GM21717 (cell line): ENCODE data around the gene DNASE1L3.

Source experiments
- ATAC-seq: cut with Tn5 transposase; IDR thresholded peaks from one replicate; pipeline ENCODE4 v1.9.1; 2021; ENCODE audit warnings: mild to moderate bottlenecking, moderate library complexity; ENCODE audit not compliant: unreplicated experiment

DNASE1L3 gene

GRCh38 chr3:58164199-58164879 lies 46.4 kb downstream of the DNASE1L3 start:
- no peak for ATAC-seq

GRCh38 chr3:58163234-58163633 lies 47.5 kb downstream of the DNASE1L3 start:
- no peak for ATAC-seq

DNA sequence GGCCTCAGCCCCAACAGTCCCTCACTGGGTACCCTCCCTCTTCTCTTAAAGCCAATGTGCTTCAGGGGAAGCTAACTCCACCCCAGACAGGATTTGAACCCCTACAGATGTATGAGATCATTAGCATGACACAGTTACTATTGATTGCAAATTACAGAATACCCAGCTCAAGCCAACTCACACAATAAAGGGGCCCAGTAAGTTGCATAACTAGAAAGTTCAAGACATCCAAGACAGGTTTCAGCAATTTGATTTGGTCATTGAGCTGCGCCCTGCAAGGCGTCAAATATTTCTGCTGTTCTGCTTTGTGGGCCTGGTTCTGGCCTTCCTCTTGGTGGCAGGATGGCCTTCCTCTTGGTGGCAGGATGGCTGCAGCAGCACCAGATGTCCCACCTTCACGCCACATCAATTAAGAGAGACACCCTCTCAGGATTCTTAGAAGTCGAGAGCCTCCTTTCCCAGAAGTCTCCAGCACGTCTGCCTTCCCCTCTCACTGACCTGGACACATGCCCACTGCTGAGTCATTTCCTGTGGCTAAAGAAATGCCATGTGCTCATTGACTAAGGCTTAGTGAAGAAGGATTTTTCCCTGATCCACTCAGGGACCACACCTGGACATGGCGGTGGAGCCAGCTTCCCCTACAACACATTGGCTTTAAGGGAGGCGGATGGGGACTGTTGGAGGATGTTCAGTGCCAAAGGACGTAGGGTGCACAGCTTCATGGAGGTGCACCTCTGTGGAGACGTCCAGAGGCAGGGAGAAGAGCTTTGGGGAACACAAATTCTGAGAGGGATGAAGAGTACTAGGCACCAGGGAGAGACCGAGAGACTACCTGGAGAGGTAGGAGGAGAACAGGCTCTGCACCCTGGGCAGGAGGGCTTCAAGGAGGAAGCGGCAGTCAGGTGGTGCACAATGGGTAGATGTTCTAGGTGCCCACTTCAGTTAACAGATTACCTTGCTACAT lies 49.1 kb downstream of the DNASE1L3 start:
- no peak for ATAC-seq

DNA sequence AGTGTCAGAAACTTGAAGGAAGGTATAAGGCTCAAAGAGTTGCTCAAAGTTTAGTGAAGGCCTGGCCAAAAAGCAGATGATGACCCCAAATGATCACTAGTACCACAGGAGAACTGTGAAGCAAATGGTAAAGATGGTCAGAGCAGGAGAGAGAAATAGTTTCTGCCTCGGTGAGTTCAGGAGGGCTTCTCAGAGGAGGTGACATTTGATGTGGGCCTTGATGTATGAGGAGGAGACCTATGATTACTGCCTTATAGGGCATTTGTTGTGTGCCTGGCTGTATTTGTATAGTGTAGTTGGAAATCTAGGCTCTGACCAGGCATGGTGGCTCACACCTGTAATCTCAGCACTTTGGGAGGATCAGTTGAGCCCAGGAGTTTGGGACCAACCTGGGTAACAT lies 50.4 kb downstream of the DNASE1L3 start:
- ATAC-seq: no peak

DNA sequence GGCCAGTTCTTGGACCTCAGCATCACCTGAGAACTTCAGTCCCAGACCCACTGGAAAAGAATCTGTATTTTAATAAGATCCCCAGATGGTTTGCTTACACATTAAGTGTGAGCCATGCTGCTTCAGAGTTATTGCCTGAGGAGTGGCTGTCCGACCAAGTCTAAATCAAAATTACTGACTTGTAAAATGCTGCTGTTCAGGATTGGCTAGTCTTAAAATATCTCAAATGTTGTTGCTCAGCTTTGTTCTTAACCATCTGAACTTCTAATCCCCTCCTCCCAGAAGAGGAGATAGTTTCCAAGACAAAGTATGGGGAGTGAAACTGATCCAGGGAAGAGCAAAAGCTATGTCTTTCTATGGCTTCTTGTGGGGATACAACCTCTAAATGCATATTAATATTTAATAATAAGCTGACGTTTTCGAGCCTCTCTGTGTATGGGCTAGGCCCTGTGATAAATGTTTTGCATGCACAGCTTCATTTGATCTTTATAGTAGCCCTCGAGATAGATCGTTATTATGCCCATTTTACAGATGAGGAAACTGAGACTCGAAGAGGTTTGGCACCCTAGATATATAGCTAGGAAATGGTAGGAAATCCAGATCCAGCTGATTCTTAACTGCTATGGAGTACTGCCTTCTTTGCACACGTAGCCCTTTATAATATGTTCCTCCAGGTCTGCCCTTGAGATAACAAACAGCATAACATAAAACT lies 52.2 kb downstream of the DNASE1L3 start:
- no peak for ATAC-seq

- ATAC-seq: no peak
Measured at GRCh38 chr3:58157700-58158099, 53.1 kb downstream of the DNASE1L3 start.

GRCh38 chr3:58155838-58156237 lies 54.9 kb downstream of the DNASE1L3 start:
- ATAC-seq: no peak

- no peak for ATAC-seq
Measured at GRCh38 chr3:58154626-58155449, 55.9 kb downstream of the DNASE1L3 start.

- ATAC-seq: no peak
Measured at GRCh38 chr3:58153371-58153770, 57.4 kb downstream of the DNASE1L3 start.

GRCh38 chr3:58152225-58153015 lies 58.4 kb downstream of the DNASE1L3 start:
- ATAC-seq: no peak

DNA sequence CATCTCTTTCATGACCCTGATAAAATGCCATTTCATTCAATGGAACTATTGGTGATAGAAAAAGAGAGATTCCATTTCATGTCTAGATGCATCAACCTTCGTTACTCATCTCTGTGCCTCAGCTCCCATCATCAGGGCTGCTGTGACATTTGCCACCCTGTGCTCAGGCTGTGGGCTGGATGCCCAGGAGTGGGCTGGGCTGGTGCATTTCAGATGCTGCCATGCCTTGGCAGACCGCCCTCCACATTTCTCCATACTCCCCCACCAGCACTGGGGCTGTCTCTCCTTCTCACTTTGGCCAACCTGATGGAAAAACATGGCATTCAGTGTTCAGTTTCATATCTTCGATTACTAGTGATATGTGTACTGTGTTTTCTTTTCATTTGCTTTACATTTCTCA lies 59.1 kb downstream of the DNASE1L3 start:
- ATAC-seq: no peak

DNA sequence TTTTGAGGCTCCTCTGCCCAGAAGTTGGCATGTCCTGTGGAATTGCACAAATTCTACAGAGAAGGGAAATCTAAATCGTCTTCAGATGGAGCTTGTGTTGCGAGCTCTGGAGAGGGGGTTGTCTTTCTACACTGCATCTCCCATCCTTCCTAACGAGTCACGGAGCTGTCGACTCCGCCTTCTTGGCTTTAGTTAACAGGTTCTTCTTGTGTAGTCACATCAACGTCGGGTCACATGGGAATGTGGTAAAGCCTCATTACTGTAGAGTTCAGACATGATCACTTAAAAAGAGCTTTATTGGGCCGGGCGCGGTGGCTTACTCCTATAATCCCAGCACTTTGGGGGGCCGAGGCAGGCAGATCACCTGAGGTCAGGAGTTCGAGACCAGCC lies 60.0 kb downstream of the DNASE1L3 start:
- ATAC-seq: no peak

GRCh38 chr3:58150130-58150809 lies 60.5 kb downstream of the DNASE1L3 start:
- no peak for ATAC-seq

DNA sequence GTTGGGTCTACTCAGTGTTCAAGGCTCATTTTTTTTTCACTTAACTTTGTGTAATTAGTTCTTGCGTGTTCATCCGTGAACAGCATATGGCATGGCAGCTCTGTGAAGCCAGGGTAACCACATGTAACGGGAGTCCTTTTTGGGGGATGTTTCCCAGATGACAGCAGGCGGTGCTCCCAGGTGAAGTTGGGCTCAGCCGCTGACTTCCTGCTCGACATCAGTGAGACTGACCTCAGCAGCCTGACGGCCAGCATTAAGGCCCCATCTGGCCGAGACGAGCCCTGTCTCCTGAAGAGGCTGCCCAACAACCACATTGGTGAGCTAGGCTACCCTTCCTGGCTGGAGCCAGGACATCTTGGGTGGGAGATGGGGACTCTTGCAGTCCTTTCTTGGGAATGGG lies 62.7 kb downstream of the DNASE1L3 start:
- no peak for ATAC-seq

GRCh38 chr3:58144478-58145325 lies 66.1 kb downstream of the DNASE1L3 start:
- ATAC-seq: no peak

DNA sequence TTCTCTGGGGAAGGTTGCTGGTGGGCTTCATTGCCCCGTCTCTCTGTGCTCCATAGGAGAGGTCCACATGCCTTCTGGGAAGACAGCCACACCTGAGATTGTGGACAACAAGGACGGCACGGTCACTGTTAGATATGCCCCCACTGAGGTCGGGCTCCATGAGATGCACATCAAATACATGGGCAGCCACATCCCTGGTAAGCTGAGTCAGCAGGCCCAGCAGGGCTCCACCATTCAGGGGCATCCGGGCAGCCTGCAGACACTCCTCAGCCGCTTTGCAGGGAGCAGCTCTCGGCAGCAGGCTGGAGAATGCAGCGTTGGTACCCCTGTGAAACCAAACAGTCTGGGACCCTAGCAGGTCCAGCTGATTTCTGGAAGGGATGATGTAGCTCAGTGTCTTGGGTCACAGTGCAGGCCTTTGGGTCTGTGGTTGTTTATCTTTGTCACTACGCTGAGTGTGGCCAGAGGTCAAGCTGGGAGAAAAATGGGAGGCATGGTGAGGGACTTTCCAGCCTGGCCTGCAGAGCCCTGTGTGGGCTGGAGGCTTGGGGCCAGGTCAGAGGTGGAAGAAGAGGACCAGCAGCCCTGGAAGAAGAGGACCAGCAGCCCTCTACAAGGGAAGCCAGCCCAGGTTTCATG lies 67.2 kb downstream of the DNASE1L3 start:
- no peak for ATAC-seq
